GM12872 (cell line): ENCODE data around the gene DEPDC1.

Experiments
- TF ChIP-seq, protein P1 (sequence below): IDR thresholded peaks from 3 replicates; pipeline ENCODE4 v1.5.1; 2011; ENCODE audit warnings: low read depth, mild to moderate bottlenecking, low read length, moderate library complexity; ENCODE audit not compliant: insufficient read depth

The DEPDC1 gene

DNA sequence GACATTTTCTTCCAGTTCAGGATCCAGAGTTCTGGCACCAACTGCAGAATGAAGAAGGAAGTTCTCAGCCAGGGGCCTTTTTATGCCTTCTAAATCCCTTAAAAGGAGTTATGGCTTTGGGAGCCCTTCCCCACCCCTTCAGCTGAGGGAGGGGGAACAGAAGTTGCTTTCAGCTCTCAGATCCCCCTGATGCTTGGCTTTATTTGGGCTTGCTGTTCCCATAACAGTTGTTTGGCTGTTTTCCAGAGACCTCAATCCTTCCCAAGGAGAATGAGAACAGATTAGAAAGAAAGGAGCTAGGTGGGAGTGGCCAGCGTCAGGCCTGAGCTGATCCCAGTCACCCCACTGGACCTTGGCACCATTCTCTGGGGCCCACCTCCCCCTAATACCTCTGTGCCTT lies 47.0 kb downstream of the DEPDC1 start, which contains the start of gene RPE65:
Gene RPE65, minus strand, starts transcription at position 54 of the 400 bp plus-strand sequence. Its CDS starts 49 bp downstream, at position 5.
- TF ChIP-seq, protein P1, sequence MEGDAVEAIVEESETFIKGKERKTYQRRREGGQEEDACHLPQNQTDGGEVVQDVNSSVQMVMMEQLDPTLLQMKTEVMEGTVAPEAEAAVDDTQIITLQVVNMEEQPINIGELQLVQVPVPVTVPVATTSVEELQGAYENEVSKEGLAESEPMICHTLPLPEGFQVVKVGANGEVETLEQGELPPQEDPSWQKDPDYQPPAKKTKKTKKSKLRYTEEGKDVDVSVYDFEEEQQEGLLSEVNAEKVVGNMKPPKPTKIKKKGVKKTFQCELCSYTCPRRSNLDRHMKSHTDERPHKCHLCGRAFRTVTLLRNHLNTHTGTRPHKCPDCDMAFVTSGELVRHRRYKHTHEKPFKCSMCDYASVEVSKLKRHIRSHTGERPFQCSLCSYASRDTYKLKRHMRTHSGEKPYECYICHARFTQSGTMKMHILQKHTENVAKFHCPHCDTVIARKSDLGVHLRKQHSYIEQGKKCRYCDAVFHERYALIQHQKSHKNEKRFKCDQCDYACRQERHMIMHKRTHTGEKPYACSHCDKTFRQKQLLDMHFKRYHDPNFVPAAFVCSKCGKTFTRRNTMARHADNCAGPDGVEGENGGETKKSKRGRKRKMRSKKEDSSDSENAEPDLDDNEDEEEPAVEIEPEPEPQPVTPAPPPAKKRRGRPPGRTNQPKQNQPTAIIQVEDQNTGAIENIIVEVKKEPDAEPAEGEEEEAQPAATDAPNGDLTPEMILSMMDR = no peak

DNA sequence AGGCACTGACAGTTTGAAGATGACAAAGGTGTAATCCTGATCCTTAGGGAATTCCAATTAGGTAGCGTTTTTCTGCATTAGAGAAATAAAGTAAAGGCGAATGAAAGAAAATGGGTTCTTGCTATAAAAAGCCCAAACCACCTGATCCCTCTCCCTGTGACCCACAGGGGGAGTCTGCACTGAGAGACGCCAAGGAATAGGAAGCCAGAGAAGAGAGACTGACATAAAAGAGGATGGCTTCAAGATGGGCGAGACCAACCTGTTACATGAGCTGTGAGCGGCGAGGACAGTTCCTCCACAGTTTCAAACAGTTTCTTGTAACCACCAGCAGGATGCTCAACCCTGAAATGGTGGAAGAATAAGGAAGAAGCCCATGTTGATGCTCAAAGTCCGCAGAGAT lies 48.5 kb downstream of the DEPDC1 start:
- TF ChIP-seq, protein P1 = no peak

DNA sequence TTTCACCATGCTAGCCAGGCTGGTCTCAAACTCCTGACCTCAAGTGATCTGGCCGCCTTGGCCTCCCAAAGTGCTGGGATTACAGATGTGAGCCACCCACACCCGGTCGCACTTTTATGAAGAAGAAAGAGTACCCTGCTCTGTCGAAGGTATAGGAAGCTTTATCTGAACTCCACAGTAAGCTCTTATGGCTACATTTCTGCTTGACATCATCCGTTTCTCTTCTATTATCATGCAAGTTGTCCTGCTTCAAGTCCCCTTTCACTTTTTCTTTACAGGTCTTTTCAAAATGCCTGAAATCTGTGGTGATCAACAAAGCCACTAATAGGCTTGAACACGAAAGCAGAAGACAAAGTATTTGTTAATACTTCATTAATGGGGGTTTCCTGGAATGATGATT lies 51.2 kb downstream of the DEPDC1 start:
- TF ChIP-seq, protein P1 = no peak

DNA sequence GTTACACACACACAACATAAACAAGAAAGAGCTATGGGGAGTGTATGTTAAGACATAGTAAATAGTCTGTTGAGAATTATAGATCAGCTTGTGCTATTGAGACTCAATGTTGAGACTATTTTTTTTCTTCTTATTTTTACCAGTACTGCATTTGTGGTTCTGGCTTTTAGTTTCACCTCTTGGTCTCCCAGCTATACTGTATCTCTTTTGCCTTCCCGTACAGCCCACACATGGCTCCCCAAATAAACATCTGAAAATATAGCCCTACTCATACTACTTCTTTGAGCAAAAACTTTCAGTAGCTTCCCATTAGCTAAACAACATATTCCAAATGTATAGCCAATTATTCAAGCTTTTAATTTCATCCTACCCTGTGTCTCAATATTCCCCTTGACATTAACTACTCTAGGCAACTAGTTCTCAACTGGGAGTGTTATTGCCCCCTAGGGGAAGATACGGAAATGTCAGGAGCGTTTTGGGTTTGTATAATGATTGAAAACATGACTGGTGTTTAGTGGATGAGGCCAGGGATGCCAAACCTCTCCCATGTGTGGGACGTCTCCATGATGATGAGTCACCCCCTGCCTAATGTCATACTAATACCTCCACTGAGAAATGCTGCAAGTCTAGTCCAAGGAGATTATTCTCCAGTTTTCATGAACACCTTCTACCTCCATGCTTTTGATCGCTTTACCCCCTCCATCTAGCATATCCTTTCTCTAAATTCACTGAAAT lies 53.9 kb downstream of the DEPDC1 start:
- TF ChIP-seq, protein P1 = peak; percentile 61; the same call in 2 of the 3 replicates

DNA sequence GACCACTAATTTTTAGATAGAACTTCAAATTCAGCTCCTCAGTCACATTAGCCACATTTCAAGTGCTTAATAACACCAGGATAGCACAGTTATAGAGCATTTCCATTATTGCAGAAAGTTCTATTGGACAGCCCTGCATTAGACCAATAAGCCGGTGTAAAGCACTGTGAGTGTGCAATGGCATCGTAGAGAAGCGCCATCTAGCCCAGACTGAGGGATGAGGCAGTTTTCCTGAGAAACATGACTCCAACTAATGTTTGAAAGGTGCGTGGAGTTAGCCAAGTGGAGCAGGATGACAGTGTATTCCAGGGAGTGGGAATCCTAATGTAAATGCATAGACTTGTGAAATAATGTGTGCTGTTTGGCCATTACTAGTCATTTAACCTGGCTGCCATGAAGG lies 54.9 kb downstream of the DEPDC1 start:
- TF ChIP-seq, protein P1 = no peak

DNA sequence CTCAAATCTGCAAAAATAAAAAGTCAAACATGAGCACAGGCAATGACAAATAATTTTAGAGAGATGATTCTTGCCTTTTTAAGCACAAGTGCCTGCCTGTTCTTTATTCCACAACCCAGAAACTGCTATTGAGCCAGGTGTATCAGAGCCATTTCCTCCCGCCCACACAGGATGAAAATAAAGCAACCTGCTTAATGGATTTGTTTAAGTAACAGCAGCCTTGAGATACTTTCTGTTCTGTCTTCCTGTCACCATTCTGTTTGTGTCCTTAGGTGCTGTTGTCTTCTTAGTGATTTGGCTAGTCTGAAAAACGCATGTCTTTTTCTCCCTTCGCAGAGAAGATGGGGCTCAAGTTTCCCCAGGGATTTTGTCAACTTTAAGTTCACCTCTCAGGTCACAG lies 58.6 kb downstream of the DEPDC1 start:
- TF ChIP-seq, protein P1 = no peak

DNA sequence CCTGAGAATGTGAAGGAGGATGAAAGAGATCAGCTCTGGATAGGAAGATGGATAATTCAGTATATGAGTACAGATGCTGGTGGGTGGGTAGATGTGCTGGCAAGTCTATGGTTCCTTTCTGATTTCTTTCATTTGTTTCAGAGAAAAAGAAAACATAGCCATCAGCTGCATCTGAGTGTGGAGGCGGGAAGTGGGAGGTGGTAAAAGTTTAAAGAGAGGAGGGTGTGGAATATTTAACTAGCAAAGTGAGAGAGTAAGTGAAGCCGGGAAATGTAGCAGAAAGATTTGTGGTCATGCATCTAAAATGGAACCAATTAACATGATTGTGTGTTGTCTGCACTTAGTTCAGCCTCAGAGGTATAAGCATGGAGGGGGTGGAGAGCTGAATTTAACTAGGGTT lies 63.5 kb downstream of the DEPDC1 start:
- TF ChIP-seq, protein P1 = no peak
